NCI-H446 (cell line): ENCODE results near the gene NMNAT3.
"Not testable (repeated sequence)": the region's sequence is repeated elsewhere in the genome, so short reads cannot be mapped to it uniquely, and the experiment has no call there.

Experiments
- DNase-seq, 2 experiments: peaks; one replicate each; lab custom pipeline; 2025; lab: John Stamatoyannopoulos, UW

Gene NMNAT3

DNA sequence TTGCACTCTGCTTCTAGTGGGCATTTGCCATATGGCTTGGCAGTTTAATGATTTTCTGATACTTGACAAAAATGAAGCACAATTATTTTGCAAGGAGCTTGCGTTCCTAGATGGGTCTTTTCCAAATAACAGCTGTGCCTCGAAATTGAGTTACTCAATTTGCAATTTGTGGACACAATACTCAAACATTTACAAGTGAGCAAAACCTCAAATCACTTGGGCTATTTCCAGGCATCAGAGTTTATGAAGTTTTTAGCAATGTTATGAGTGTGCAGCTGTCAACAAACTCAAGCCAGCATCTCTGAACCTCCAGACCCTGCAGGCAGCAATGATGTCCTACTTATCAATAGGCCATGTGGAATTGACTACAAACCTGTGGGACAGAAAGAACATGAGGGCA is 41.3 kb downstream of the NMNAT3 start:
- peak in 1 of 2 experiments; percentile 59 for DNase-seq

DNA sequence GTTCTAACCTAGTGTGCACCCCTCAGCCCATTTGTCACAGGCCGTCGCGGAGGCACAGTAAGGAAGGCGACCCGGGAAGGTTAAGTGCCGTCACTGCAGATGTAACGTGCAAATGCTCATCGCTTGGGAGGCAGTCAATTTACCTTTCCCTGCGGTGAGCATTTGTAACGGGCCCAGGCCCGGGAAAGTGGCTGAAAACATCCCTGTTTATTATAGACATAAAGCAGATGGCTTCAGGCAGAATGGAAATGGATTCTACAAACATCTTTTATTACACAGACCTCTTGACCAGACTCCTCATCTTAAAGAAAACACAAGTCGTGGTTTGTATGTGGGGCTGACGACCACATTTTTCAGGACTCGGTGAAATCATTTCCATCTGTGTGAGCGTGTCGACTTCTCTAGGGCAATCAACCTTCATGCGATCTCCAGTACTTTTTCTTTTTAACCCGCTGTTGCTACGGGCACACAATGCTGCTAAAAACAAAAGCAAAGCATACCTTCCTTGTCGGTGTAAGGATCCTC is 43.6 kb downstream of the NMNAT3 start:
- DNase-seq, result no peak

DNA sequence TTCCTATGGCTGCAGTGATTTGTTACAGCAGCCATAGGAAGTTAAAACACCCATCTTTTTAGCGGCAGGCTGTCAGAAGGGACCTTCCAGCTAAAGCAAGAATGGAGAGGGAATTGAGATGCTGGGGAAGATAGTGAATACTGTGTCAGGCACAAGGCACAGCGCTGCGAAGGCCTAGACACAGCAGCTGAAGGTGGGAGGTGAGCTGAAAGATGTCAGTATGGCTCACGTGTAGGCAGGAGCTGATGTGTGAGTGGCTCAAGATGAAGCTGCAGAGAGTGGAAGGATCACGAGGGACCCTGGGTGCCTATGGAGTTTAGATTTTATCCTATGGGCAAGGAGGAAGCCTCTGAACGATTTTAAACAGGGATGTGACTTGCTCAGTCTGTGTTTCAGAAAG is 44.3 kb downstream of the NMNAT3 start:
- DNase-seq, result no peak

DNA sequence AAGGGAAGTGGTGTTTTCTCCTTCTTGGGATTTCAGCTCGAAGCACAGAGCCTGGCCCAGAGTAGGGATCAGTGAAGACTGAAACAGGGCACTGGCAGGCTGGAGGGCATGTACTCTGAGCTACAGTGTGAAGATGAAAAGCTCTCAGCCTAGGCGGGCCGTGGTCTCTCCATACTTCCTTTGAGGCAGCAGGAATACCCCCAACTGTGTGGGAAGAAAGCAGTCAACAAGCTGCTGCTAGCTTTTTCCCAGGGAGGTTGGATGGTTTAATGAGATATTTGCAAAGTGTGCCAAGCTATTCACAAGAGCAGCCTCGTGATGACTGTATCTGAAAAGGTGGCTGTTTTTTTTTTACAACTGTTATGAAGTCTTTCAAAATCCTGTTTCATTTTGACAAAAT is 47.2 kb downstream of the NMNAT3 start:
- peak in 1 of 2 experiments; percentile 82 for DNase-seq

DNA sequence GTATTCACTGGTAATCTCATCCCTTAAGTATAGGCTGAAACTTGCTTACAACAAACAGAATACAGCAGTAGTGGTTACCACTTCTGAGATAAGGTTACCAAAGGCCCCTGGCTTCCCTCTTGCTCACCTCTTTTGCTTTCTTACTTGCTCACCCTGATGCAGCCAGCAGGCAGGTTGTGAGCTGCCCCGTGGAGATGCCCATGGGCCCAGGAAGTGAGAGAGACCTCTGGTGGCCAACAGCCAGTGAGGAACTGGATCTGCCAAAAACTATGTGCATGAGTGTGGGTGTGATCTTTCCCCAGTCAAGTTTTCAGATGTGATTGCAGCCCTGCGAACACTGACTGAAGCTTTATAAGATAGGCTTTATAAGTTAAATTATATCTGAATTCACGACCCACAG is 48.7 kb downstream of the NMNAT3 start:
- DNase-seq, result peak in 1 of 2 experiments; percentile 57

DNA sequence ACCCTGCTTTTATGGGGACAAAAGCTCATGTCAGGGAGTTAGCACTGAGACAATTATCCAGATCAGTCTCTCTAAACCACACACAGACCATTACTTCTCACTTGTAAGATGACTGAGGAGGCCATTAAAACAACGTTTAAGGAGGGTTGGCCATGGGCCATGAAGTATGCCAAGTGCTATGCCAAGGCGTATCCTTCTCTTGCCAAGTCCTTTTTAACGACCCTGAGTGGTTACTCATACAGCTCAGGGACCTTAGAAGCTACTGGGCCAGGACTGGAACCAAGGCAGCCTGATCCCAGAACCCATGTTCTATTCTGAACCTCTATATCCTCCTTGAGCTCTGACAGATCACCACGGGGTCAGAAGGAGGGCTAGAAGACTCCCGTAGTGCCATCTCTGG is 50.0 kb downstream of the NMNAT3 start:
- peak in 1 of 2 experiments; percentile 68 for DNase-seq

DNA sequence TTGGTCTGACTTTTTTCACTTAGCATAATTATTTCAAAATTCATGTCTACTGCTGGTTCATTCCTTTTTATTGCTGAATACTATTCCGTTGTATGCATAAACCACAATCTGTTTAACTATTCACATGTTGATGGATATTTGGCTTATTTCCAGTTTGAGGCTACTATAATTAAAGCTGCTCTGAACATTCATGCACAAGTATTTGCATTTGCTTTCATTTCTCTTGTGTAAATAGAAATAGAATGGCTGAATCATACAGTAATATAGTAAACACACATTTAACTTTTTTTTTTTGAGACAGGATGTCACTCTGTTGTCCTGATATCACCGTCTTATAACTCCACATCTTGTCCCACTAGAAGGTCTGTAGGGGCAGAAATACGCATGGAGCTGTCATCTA is 57.3 kb downstream of the NMNAT3 start:
- DNase-seq, result no peak

DNA sequence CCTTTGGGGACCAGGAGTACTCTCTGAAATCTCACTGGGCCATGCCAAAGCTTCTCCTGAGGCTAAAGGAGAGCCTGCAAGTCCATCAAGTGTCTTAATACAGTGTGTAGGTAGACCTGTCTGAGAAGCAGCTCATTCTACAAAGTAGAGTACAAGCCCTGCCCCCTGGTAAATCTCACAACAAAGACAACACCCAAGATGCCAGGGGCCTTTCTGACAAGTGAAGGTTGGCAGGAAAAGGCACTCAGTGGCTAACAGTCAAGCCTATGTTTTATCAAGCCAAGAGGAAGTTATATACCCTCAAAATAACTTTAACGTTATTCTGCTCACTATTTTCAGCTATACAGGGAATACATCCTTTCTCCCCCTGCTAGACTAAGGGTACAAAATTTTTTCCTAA is 58.3 kb downstream of the NMNAT3 start:
- DNase-seq, result no peak

DNA sequence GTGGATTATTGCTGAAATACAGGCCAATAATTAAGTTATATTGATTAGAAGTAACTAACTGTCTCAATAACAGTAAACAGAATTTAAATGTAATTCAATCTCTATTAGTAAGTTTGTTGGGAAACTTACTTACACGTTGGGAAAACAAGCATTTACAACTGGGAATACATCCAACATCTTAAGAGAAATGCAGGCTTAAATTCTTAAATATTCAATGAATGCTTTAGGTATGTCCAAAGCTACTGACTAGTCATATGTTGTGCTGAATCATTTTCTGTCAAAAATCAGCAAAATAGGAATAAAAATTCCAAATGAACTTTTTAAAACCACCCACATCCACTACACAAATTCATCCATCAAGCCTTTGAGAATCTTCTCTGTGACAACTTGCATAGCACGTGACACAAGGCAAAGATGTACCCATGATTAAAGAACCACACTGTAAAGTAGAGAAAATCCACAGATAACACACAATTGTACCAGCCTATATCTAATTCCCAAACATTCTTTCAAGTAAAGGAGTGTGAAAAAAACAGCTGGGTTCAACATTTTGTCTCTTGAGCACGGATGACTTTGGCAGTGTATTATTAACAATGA is 60.0 kb downstream of the NMNAT3 start:
- no peak for DNase-seq

DNA sequence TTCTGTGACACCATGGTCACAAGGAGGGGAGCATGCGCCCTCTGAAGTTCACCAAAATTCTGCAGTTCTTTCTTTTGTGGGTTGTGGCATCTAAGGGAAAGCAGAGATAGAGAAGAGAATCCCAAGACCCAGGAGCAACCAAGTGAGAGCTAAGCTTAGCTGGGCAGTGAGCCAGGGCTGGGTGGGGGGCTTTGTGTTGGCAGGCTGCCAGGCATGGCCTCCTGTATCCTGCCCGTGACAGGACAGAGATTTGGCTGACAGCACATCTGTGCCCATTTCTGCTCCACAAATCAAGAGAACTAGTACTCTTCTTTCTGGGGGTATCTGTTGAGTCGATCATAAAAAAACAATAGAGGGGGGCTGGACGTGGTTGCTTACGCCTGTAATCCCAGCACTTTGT is 66.2 kb downstream of the NMNAT3 start:
- peak in 1 of 2 experiments; percentile 80 for DNase-seq

DNA sequence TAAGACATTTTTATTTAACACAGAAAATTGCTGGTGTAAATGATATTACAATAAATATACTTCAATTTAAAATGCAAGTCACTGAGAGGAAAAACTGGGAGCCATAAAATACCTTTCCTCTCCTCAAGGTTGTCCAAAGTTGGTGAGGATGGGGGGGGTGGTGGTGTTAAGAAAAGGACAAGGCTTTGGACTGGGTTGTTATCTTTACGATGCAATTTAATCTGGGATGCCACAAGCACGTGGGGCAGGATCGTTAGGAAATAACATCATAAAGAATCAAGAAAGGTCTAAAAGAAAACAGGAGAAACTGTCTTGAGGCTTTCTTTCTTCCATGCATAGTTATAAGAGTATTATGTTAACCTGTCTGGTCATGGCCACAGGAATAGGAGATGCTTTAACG is 66.9 kb downstream of the NMNAT3 start:
- no peak for DNase-seq

DNA sequence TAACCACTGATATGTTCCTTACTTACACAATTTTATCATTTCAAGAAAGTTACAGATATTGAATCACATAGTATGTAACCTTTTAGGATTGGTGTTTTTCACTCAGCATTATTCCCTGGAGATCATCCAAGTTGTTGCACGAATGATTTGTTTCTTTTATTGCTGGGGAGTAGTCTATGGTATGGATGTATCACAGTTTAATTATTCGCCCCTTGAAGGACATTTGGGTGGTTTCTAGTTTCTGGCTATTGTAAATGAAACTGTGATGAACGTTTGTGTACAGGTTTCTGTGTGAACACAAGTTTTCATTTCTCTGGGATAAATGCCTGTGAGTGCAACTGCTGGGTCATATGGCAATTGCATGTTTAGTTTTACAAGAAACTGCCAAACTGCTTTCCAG is 68.8 kb downstream of the NMNAT3 start:
- DNase-seq, result no peak

DNA sequence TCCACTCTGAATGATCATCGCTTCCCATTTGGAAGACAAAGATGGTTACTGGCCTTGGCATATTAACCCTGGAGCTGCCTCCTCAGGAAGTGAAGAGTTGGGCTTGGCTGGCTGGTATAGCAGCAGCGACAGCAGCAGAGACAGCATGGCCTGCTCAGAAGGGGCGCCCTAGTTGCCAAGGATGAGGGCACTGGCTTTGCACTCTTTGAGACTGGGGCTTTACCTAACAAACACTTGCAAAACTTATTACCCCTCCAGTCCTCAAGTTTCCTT is 69.7 kb downstream of the NMNAT3 start:
- peak in 1 of 2 experiments; percentile 35 for DNase-seq

DNA sequence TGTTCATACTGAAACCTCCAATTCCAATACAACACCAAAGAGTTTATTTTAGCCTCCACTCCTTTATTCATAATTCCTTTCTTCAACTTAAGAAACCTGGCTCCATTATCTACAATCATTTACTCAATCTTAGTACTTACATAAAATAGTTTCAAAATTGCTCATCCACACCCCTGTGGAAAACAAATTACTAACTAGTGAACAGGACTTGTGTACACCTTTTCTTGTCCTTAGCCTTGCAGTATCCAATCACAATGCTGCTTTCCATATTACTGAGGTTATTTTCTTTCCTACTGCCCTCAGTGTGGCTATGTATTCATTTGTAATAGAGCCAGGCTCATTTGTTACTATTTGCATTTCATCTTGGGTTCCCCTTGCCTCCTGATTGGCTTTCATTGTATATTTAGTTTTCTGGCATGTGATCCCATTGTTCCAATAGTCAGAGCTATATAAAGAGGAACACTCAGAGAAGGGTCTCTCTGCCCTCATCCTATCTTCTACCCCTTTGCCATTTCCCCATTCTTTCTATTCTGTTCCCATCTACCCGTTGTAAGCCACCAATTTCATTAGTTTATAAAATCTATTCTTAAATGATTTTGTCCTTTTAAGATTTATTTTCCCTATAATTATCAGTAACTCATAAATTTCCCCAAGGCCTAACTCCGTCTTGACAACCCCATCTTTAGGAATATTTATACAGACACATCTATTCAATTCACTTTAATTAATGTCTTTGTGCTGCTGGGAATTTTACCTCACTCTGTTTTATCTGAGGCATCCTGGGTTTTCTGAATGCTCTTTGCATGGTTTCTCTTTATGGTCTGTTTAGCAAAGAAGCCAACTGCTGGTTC is 70.3 kb downstream of the NMNAT3 start:
- no peak for DNase-seq

DNA sequence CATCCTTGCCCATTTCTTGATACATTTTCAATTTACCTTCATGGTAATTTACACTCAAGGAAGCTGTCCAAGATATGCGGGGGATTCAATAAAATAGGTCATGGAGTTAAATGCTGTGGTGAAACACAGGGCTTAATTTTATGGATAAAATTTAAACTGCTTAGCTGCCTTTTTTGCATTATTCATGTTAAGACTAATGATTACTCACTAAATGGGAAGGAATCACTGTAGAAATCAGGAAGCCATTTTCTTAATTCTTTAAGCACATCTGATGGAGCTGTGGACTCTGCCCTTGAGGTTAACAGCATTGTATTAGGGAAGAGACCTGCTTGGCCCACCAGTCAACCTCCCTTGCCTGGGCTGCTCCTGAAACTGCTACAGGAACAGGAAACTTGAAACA is 75.8 kb downstream of the NMNAT3 start:
- DNase-seq, result no peak

DNA sequence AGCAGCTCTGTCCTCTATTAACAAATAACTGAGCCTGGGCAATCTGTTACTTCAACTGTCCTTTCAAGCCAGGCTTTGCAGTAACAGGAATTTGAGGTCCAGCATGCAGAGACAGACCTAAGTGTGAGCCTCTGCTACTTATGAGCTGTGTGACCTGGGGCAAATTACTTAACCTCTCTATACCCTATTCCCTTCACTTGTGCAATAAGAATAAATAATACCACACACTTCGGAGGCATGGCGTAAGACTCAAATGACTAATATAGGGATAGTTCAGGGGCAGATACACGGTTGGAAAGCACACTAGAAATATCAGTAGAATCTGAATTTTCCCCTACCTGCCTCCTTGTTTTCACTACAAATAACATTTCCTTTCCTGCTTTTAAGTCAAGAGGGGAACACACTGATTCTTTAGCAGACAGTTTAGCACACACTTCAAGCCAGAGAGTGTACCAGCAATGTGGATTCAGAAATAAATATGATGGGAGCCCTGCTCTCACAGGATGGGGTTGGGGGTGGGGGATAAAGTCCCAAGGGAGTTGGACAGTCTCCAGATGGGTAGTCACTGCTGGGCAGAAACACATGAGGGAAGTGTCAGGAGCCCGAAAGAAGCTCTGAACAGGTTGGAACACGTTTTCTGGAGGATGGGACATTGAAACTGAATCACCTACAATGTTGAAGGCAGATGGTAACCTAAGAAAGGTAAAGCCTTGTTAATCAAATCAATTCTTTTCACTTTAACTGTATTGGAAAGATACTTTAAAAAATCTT is 76.4 kb downstream of the NMNAT3 start:
- peak in 1 of 2 experiments; percentile 59 for DNase-seq

DNA sequence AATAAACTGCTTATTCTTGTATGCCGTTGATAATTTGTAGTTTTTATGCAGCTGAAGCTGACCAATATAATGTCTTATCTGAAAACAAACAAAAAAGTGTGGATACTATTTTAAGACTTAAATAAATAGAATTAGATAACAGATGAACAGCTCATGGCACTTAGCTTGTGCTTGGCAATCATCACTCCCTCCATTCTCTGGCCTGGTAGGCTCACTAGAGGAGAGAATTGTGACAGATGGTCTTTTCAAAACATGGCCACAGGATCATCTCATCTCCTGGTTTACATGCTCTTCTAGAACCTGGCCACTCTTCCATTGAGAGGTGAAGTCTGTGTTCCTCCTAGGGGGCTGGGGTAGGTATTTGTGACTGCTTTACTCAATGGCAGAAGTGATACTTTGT is 79.8 kb downstream of the NMNAT3 start:
- peak; percentile 50 to 80 for DNase-seq

DNA sequence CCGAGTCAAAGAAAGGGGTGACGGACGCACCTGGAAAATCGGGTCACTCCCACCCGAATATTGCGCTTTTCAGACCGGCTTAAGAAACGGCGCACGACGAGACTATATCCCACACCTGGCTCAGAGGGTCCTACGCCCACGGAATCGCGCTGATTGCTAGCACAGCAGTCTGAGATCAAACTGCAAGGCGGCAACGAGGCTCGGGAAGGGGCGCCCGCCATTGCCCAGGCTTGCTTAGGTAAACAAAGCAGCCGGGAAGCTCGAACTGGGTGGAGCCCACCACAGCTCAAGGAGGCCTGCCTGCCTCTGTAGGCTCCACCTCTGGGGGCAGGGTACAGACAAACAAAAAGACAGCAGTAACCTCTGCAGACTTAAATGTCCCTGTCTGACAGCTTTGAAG is 86.6 kb downstream of the NMNAT3 start:
- DNase-seq, result not testable (repeated sequence)

DNA sequence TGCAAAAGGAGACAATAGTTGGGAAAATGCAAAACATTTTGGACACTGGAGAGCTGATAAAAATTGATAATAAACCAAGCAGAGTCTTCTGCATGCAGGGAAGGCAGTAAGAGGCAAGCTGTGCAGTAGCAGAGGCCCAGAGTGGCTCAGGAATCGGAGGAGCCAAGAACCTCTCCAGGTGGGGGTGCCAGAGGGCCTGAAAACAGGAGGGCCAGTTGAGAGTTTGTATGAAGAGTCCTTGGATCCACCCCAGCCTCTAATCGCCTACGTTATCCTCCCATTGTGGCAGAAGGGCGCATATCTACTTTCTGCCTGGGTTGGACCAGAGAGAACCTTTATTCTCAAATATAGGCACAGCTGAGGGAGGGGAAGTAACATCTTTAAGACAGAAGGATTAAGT is 89.3 kb downstream of the NMNAT3 start:
- peak; percentile 52 to 81 for DNase-seq

DNA sequence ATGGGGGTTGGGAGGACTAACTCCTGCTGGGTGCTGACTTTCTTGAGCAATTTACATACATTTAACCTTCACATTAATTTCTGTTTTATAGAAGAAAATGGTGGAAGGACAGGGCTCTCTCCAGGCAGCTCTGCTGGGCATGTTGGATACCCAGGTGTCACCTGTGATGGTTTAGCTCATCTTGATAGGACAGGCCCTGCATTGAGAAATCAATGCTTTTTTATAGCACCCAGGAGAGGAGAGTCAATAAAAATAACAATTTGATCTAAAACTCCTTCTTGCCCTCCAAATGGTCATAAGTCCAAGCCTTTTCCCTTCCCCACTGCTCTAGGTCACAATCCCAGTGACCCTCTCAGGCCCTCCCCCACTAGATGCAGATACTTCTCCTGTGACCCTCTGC is 90.0 kb downstream of the NMNAT3 start:
- no peak for DNase-seq

DNA sequence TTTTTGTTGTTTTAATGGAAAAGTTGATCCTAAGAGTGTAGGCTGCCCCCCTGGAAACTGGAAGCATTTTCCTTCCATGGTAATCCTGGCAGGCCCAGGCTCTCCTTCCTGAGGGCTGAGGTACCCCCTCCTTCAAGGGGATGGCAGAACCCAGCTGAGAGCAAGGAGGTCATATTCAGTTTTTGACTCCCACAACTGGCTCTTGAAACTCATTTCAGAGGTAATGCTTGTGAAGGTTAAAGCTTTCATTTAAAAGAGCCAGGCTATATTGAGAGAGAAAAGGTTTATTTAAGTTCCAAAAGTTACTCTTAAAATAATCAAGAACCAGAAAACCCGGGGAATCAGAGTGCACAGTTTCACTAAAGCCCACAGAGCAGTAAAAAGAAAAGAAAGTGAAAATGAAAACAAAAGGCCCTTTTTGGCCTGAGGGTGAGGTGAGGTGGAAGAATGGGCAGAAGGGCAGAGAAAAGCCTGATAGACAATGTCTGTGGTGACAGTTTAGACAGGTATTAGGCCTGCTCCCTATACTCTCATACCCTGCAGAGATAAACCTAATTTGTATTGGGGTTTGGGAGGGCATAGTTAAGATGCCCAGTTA is 91.3 kb downstream of the NMNAT3 start:
- DNase-seq, result no peak

DNA sequence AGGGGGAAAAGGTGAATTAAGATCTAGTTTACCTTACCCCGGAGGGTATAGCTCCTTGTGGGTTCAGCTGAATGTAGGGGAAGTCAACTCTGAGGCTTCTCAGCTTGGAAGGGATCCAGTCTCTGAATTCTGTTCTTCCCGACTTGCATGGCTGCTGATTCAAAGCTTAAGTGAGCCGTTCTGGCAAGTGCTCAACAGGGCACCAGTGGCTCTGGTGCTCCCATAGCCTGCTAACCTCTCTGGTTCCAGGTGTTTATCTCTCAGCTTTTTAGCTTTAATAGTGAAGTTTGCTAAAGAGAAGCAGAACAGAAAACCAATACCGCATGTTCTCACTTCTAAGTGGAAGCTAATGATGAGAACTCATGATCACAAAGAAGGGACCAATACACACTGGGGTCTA is 92.0 kb downstream of the NMNAT3 start:
- DNase-seq, result peak in 1 of 2 experiments; percentile 82
